HCT116 (cell line): Measurements from ENCODE around the gene FBXO17.

Experiments
- CBX3 ChIP-seq: IDR thresholded peaks from 2 replicates; pipeline ENCODE4 v1.6.1; 2012; ENCODE audit warnings: low read depth
- EGR1 ChIP-seq: IDR thresholded peaks from 2 replicates; pipeline ENCODE4 v1.6.1; 2012; ENCODE audit warnings: low read depth
- ELF1 ChIP-seq: IDR thresholded peaks from 2 replicates; pipeline ENCODE4 v1.6.1; 2012; ENCODE audit warnings: low read depth, borderline replicate concordance
- EZH2 ChIP-seq: fragments of 200-600 bp; sonication (generic); IDR thresholded peaks from 2 replicates; pipeline ENCODE4 v1.6.1; 2017; ENCODE audit warnings: antibody characterized with exemption, mixed run types
- EZH2phosphoT487 ChIP-seq: fragments of 200-600 bp; IDR thresholded peaks from 2 replicates; pipeline ENCODE4 v1.6.1; 2018; ENCODE audit warnings: antibody characterized with exemption, borderline replicate concordance
- JUND ChIP-seq: IDR thresholded peaks from 2 replicates; pipeline ENCODE4 v1.6.1; 2012
- MAX ChIP-seq: IDR thresholded peaks from 2 replicates; pipeline ENCODE4 v1.6.1; 2012
- POLR2A ChIP-seq: IDR thresholded peaks from 2 replicates; pipeline ENCODE4 v1.7.0; 2011; ENCODE audit warnings: borderline replicate concordance; ENCODE audit not compliant: insufficient read depth, insufficient read length; ENCODE audit errors: extremely low read depth
- POLR2AphosphoS5 ChIP-seq: IDR thresholded peaks from 2 replicates; pipeline ENCODE4 v1.6.1; 2011; ENCODE audit warnings: mild to moderate bottlenecking, low read depth, low read length, moderate library complexity
- RAD21 ChIP-seq: IDR thresholded peaks from 2 replicates; pipeline ENCODE4 v1.6.1; 2012; ENCODE audit warnings: low read depth, mild to moderate bottlenecking
- SIN3A ChIP-seq: IDR thresholded peaks from 2 replicates; pipeline ENCODE4 v1.6.1; 2012; ENCODE audit warnings: low read depth
- SP1 ChIP-seq: IDR thresholded peaks from 2 replicates; pipeline ENCODE4 v1.6.1; 2012; ENCODE audit warnings: low read depth
- TF ChIP-seq, protein P1 (sequence below), 3 experiments: fragments of 200-600 bp in 1 of 3; sonication (generic) in 1 of 3; IDR thresholded peaks in 2 of 3; conservative IDR thresholded peaks in 1 of 3; 2 replicates each; pipeline ENCODE4 v1.5.1; 2012 to 2017; ENCODE audit warnings: low read depth in 2 of 3, low read length in 2 of 3, antibody characterized with exemption in 1 of 3, borderline replicate concordance in 1 of 3, control low read depth in 1 of 3, mild to moderate bottlenecking in 1 of 3, mixed read lengths in 1 of 3, mixed run types in 1 of 3, moderate library complexity in 1 of 3; ENCODE audit not compliant: insufficient read depth in 1 of 3
- TF ChIP-seq, protein P2 (sequence below): IDR thresholded peaks from 2 replicates; pipeline ENCODE4 v1.6.1; 2012; ENCODE audit warnings: low read depth

GRCh38 chr19:39008137-39008536 is 32.6 kb upstream of the FBXO17 start:
- no peak for TF ChIP-seq SP1
- TF ChIP-seq, protein P1, sequence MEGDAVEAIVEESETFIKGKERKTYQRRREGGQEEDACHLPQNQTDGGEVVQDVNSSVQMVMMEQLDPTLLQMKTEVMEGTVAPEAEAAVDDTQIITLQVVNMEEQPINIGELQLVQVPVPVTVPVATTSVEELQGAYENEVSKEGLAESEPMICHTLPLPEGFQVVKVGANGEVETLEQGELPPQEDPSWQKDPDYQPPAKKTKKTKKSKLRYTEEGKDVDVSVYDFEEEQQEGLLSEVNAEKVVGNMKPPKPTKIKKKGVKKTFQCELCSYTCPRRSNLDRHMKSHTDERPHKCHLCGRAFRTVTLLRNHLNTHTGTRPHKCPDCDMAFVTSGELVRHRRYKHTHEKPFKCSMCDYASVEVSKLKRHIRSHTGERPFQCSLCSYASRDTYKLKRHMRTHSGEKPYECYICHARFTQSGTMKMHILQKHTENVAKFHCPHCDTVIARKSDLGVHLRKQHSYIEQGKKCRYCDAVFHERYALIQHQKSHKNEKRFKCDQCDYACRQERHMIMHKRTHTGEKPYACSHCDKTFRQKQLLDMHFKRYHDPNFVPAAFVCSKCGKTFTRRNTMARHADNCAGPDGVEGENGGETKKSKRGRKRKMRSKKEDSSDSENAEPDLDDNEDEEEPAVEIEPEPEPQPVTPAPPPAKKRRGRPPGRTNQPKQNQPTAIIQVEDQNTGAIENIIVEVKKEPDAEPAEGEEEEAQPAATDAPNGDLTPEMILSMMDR (IDR thresholded peaks at IDR 0.05 in 2 of 3, conservative IDR thresholded peaks at IDR 0.05 in 1 of 3; ENCODE audit: borderline replicate concordance in 1 of 3, insufficient read depth in 1 of 3, low read depth in 2 of 3, low read length in 2 of 3): no peak
- TF ChIP-seq EZH2: no peak
- no peak for TF ChIP-seq SIN3A
- TF ChIP-seq POLR2A: no peak
- no peak for TF ChIP-seq POLR2AphosphoS5
- TF ChIP-seq MAX: no peak
- no peak for TF ChIP-seq EZH2phosphoT487
- no peak for TF ChIP-seq ELF1
- no peak for TF ChIP-seq JUND
- no peak for TF ChIP-seq RAD21
- no peak for TF ChIP-seq EGR1
- TF ChIP-seq, protein P2, sequence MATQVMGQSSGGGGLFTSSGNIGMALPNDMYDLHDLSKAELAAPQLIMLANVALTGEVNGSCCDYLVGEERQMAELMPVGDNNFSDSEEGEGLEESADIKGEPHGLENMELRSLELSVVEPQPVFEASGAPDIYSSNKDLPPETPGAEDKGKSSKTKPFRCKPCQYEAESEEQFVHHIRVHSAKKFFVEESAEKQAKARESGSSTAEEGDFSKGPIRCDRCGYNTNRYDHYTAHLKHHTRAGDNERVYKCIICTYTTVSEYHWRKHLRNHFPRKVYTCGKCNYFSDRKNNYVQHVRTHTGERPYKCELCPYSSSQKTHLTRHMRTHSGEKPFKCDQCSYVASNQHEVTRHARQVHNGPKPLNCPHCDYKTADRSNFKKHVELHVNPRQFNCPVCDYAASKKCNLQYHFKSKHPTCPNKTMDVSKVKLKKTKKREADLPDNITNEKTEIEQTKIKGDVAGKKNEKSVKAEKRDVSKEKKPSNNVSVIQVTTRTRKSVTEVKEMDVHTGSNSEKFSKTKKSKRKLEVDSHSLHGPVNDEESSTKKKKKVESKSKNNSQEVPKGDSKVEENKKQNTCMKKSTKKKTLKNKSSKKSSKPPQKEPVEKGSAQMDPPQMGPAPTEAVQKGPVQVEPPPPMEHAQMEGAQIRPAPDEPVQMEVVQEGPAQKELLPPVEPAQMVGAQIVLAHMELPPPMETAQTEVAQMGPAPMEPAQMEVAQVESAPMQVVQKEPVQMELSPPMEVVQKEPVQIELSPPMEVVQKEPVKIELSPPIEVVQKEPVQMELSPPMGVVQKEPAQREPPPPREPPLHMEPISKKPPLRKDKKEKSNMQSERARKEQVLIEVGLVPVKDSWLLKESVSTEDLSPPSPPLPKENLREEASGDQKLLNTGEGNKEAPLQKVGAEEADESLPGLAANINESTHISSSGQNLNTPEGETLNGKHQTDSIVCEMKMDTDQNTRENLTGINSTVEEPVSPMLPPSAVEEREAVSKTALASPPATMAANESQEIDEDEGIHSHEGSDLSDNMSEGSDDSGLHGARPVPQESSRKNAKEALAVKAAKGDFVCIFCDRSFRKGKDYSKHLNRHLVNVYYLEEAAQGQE: no peak
- TF ChIP-seq CBX3: no peak
